ENCODE data around the gene ERCC8. TPM values are rescaled to one million over a fixed set of nuclear protein-coding genes. Genes with fewer than 3 reads are reported as not detected.

The ERCC8 gene
- total and polyA plus RNA-seq, 5 donors from 2014 or later = 6.1 to 16.2 (median 11.8) TPM

DNA sequence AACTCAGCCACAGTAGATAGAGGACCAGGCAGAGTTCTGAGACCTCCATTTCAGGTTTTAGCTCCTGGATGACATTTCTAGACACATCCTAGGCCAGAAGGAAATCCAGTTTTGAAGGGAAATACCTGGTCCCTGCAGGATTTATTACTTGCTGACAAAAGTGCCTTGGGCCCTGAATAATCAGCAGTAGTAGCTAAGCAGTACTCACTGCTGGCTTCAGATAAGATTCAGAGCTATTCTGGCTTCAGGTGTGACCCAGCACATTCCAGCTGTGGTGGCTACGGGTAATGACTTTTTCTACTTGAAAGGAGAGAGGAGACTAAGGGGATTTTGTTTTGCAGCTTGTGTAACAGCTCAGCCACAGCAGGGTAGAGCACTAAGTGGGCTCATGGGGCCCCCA is 34.1 kb upstream of the ERCC8 start:
- no peak overlapping the region for H3K27ac Mint-ChIP-seq
- H3K27ac ChIP-seq (ENCODE audit: insufficient read depth, low read length, poor library complexity, severe bottlenecking) = no peak overlapping the region
- H3K36me3 ChIP-seq (ENCODE audit: control insufficient read depth, insufficient read depth, low read length) = no peaks in the 10 kb centered on the region
- H3K4me1 ChIP-seq (ENCODE audit: control insufficient read depth, insufficient read depth, low read length, poor library complexity, severe bottlenecking) = no peaks in the 10 kb centered on the region
- H3K4me3 Mint-ChIP-seq = no peak overlapping the region
- no peaks in the 10 kb centered on the region for H3K27me3 Mint-ChIP-seq
- no peak overlapping the region for H3K4me3 ChIP-seq (ENCODE audit: low read depth, low read length)
- no peak for DNase-seq
- H3K9me3 ChIP-seq (ENCODE audit: control insufficient read depth in 2 of 2, low read length in 2 of 2) = peaks cover 6 to 8% of the 10 kb centered on the region in 2 experiments
- H3K4me1 Mint-ChIP-seq = peaks cover 7 to 15% (median 10%) of the 10 kb centered on the region in 4 donors
- H3K36me3 Mint-ChIP-seq = peaks cover 25% of the 10 kb centered on the region
- ATAC-seq (ENCODE audit: low read depth in 2 of 2) = no peak
- H3K27me3 ChIP-seq (ENCODE audit: control insufficient read depth, insufficient read depth, low read length) = no peaks in the 10 kb centered on the region
- peaks cover 5 to 18% (median 13%) of the 10 kb centered on the region in 7 donors for H3K9me3 Mint-ChIP-seq

- Histone ChIP-seq H3K27me3 (ENCODE audit: control insufficient read depth, insufficient read depth, low read length) (no peaks in the 10 kb centered on the region), H3K4me1 (ENCODE audit: control insufficient read depth, insufficient read depth, low read length, poor library complexity, severe bottlenecking) (no peaks in the 10 kb centered on the region), H3K9me3 (ENCODE audit: control insufficient read depth in 2 of 2, low read length in 2 of 2) (peaks cover 6 to 8% of the 10 kb centered on the region in 2 experiments), H3K36me3 (ENCODE audit: control insufficient read depth, insufficient read depth, low read length) (no peaks in the 10 kb centered on the region), H3K4me3 (ENCODE audit: low read depth, low read length) (no peak overlapping the region), H3K27ac (ENCODE audit: insufficient read depth, low read length, poor library complexity, severe bottlenecking) (no peak overlapping the region)
- Mint-ChIP-seq H3K36me3 (peaks cover 29% of the 10 kb centered on the region), H3K4me3 (no peak overlapping the region), H3K27me3 (no peaks in the 10 kb centered on the region), H3K9me3 (peaks cover 5 to 18% (median 13%) of the 10 kb centered on the region in 7 donors), H3K27ac (no peak overlapping the region), H3K4me1 (peaks cover 7 to 17% (median 11%) of the 10 kb centered on the region in 4 donors)
- DNase-seq (no peak), ATAC-seq (ENCODE audit: low read depth in 2 of 2) (no peak)
Measured at GRCh38 chr5:60977956-60978737, 33.3 kb upstream of the ERCC8 start.

DNA sequence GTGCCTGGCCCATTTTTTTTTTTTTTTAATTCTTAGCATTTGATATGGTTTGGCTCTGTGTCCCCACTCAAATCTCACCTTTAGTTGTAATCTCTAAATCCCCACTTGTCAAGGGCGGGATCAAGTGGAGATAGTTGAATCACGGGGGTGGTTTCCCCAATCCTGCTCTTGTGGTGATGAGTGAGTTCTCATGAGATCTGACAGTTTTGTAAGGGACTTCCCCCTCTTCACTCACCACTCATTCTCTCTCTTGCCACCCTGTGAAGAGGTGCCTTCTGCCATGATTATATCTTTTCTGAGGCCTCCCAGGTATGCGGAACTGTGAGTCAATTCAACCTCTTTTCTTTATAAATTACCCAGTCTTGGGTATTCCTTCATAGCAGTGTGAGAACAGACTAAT is 27.4 kb upstream of the ERCC8 start:
- Histone ChIP-seq H3K36me3 (ENCODE audit: control insufficient read depth, insufficient read depth, low read length) (no peaks in the 10 kb centered on the region), H3K4me1 (ENCODE audit: control insufficient read depth, insufficient read depth, low read length, poor library complexity, severe bottlenecking) (no peaks in the 10 kb centered on the region), H3K4me3 (ENCODE audit: low read depth, low read length) (no peak overlapping the region), H3K27me3 (ENCODE audit: control insufficient read depth, insufficient read depth, low read length) (no peaks in the 10 kb centered on the region), H3K9me3 (ENCODE audit: control insufficient read depth in 2 of 2, low read length in 2 of 2) (peaks cover 4 to 9% of the 10 kb centered on the region in 2 experiments), H3K27ac (ENCODE audit: insufficient read depth, low read length, poor library complexity, severe bottlenecking) (no peak overlapping the region)
- H3K27me3 Mint-ChIP-seq = no peaks in the 10 kb centered on the region
- ATAC-seq (ENCODE audit: low read depth in 2 of 2) = no peak
- peaks cover 2 to 27% (median 15%) of the 10 kb centered on the region in 7 donors for H3K9me3 Mint-ChIP-seq
- DNase-seq = peak in 1 of 3 donors; percentile 1
- no peak overlapping the region for H3K27ac Mint-ChIP-seq
- H3K36me3 Mint-ChIP-seq = peaks cover 38% of the 10 kb centered on the region
- H3K4me3 Mint-ChIP-seq = no peak overlapping the region
- H3K4me1 Mint-ChIP-seq = peaks cover 4 to 26% (median 18%) of the 10 kb centered on the region in 4 donors

DNA sequence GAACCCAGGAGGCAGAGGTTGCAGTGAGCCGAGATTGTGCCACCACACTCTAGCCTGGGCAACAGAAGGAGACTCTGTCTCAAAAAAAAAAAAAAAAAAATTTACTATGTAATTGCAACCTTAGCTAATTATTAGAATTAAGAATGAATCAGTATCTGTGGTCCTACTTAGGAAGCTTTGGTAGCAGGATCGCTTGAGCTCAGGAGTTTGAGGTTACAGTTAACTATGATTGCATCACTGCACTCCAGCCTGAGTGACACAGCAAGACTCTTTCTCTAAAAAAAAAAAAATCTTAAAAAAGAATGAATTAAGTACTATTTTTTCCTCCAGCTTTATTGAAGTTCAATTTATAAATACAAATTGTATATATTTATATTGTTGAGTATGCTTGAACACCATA is 16.8 kb upstream of the ERCC8 start:
- Mint-ChIP-seq H3K27ac (no peak overlapping the region), H3K27me3 (no peaks in the 10 kb centered on the region), H3K4me3 (no peak overlapping the region), H3K4me1 (peaks cover 5 to 23% (median 9%) of the 10 kb centered on the region in 4 donors), H3K36me3 (no peaks in the 10 kb centered on the region), H3K9me3 (peaks cover 0 to 9% (median 5%) of the 10 kb centered on the region in 7 donors)
- Histone ChIP-seq H3K27me3 (ENCODE audit: control insufficient read depth, insufficient read depth, low read length) (no peaks in the 10 kb centered on the region), H3K36me3 (ENCODE audit: control insufficient read depth, insufficient read depth, low read length) (no peaks in the 10 kb centered on the region), H3K9me3 (ENCODE audit: control insufficient read depth in 2 of 2, low read length in 2 of 2) (peaks cover 2 to 5% of the 10 kb centered on the region in 2 experiments), H3K27ac (ENCODE audit: insufficient read depth, low read length, poor library complexity, severe bottlenecking) (no peak overlapping the region), H3K4me1 (ENCODE audit: control insufficient read depth, insufficient read depth, low read length, poor library complexity, severe bottlenecking) (peaks cover 5% of the 10 kb centered on the region), H3K4me3 (ENCODE audit: low read depth, low read length) (no peak overlapping the region)
- ATAC-seq (ENCODE audit: low read depth in 2 of 2) = no peak
- DNase-seq = no peak

DNA sequence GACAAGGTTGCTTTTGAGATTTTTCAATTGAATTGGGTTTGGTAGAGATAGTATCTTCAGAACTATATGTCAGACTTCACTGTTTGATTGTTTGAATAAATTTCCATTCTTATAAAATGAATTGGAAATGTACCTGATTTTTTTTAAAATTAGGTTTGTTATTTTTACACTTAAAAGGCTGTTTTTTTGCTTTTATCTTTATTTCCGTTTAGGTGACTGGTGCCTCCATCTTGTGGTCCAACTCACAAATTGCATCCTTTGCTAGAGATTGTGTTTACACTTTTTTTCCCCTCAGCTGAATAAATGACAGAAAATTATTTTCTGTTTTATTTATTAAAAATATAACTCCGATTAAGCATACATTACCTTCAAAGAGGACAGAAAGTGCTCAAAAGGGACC is 15.7 kb upstream of the ERCC8 start:
- Histone ChIP-seq H3K36me3 (ENCODE audit: control insufficient read depth, insufficient read depth, low read length) (no peaks in the 10 kb centered on the region), H3K4me1 (ENCODE audit: control insufficient read depth, insufficient read depth, low read length, poor library complexity, severe bottlenecking) (peaks cover 5% of the 10 kb centered on the region), H3K4me3 (ENCODE audit: low read depth, low read length) (peak overlapping the region; percentile 15), H3K27me3 (ENCODE audit: control insufficient read depth, insufficient read depth, low read length) (no peaks in the 10 kb centered on the region), H3K27ac (ENCODE audit: insufficient read depth, low read length, poor library complexity, severe bottlenecking) (no peak overlapping the region), H3K9me3 (ENCODE audit: control insufficient read depth in 2 of 2, low read length in 2 of 2) (no peaks in the 10 kb centered on the region)
- no peaks in the 10 kb centered on the region for H3K27me3 Mint-ChIP-seq
- H3K4me3 Mint-ChIP-seq = no peak overlapping the region
- ATAC-seq (ENCODE audit: low read depth in 2 of 2) (no peak), DNase-seq (peak in 2 of 3 donors; percentile 43 to 45)
- peaks cover 4 to 23% (median 11%) of the 10 kb centered on the region in 4 donors for H3K4me1 Mint-ChIP-seq
- peaks cover 0 to 7% (median 2%) of the 10 kb centered on the region in 7 donors for H3K9me3 Mint-ChIP-seq
- H3K27ac Mint-ChIP-seq = no peak overlapping the region
- peaks cover under 1% of the 10 kb centered on the region for H3K36me3 Mint-ChIP-seq

DNA sequence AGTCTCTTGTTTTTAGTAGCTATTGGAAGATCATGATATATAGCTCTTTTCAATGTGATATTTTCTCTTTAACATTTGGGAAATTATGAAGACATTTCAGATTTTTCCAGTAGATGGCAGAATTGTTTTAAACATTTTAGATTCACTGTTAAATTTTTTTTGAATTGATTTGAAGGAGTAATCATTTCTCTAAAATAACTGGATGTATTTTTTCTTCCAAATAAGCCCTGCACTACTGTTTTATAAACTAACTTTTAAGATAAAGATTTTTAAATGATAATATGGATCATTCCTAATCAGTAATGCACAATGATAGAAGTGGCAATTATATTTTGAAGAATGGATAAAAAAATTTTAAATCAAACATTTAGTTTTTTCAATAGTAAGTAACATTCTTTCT is 14.3 kb upstream of the ERCC8 start:
- Histone ChIP-seq H3K9me3 (ENCODE audit: control insufficient read depth in 2 of 2, low read length in 2 of 2) (no peaks in the 10 kb centered on the region), H3K27me3 (ENCODE audit: control insufficient read depth, insufficient read depth, low read length) (no peaks in the 10 kb centered on the region), H3K27ac (ENCODE audit: insufficient read depth, low read length, poor library complexity, severe bottlenecking) (no peak overlapping the region), H3K36me3 (ENCODE audit: control insufficient read depth, insufficient read depth, low read length) (no peaks in the 10 kb centered on the region), H3K4me3 (ENCODE audit: low read depth, low read length) (no peak overlapping the region), H3K4me1 (ENCODE audit: control insufficient read depth, insufficient read depth, low read length, poor library complexity, severe bottlenecking) (peaks cover 5% of the 10 kb centered on the region)
- Mint-ChIP-seq H3K4me3 (no peak overlapping the region), H3K27ac (no peak overlapping the region), H3K4me1 (peaks cover 0 to 17% (median 13%) of the 10 kb centered on the region in 4 donors), H3K36me3 (peaks cover 4% of the 10 kb centered on the region), H3K9me3 (peaks cover 0 to 3% (median 1%) of the 10 kb centered on the region in 7 donors), H3K27me3 (no peaks in the 10 kb centered on the region)
- ATAC-seq (ENCODE audit: low read depth in 2 of 2) (no peak), DNase-seq (peak in 2 of 3 donors; percentile 12 to 32)

DNA sequence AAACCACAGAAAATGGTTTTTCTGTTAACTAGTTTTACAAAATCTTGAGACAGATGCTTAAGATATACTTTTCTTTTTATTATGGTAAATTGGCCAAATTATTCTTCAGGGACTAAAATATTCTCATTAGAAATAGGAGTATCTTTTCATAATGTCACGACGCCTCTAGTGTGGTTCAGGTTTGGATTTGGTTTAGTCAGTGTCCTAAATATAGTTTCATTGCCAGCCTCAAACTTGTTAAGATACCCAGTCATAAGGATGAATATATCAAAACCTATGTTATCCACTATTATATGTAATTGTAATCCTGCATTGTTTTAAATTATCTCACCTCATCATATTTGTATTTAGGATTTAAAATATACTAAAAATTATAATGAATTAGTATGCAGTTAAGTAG is 13.8 kb upstream of the ERCC8 start:
- Histone ChIP-seq H3K9me3 (ENCODE audit: control insufficient read depth in 2 of 2, low read length in 2 of 2) (no peaks in the 10 kb centered on the region), H3K27ac (ENCODE audit: insufficient read depth, low read length, poor library complexity, severe bottlenecking) (no peak overlapping the region), H3K27me3 (ENCODE audit: control insufficient read depth, insufficient read depth, low read length) (no peaks in the 10 kb centered on the region), H3K4me1 (ENCODE audit: control insufficient read depth, insufficient read depth, low read length, poor library complexity, severe bottlenecking) (peaks cover 5% of the 10 kb centered on the region), H3K4me3 (ENCODE audit: low read depth, low read length) (no peak overlapping the region), H3K36me3 (ENCODE audit: control insufficient read depth, insufficient read depth, low read length) (no peaks in the 10 kb centered on the region)
- DNase-seq (no peak), ATAC-seq (ENCODE audit: low read depth in 2 of 2) (no peak)
- H3K9me3 Mint-ChIP-seq = peaks cover 0 to 3% (median 1%) of the 10 kb centered on the region in 7 donors
- H3K4me3 Mint-ChIP-seq = no peak overlapping the region
- H3K27me3 Mint-ChIP-seq = no peaks in the 10 kb centered on the region
- peaks cover 4% of the 10 kb centered on the region for H3K36me3 Mint-ChIP-seq
- H3K4me1 Mint-ChIP-seq = peaks cover 0 to 19% (median 13%) of the 10 kb centered on the region in 4 donors
- H3K27ac Mint-ChIP-seq = no peak overlapping the region

DNA sequence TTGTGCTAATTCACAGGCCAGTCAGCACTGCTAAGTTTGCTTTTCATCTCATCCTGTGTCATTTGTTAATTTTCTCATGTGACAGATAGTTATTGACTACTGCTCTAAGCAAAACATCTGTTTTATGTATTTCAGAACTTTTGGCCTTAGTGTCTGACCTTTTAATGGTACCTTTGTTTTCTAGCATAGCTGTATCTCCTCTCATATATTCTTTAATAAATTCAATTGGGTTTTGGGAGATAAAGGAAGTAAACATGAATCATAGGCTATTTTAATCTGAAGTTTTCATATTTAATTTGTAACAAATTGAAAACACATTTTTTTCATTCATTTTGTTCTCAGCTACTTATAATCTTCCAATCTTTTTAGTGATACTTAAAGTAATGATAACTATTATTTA is 13.2 kb upstream of the ERCC8 start:
- peaks cover 0 to 3% (median 0%) of the 10 kb centered on the region in 7 donors for H3K9me3 Mint-ChIP-seq
- DNase-seq (no peak), ATAC-seq (ENCODE audit: low read depth in 2 of 2) (no peak)
- Histone ChIP-seq H3K36me3 (ENCODE audit: control insufficient read depth, insufficient read depth, low read length) (no peaks in the 10 kb centered on the region), H3K27me3 (ENCODE audit: control insufficient read depth, insufficient read depth, low read length) (no peaks in the 10 kb centered on the region), H3K4me1 (ENCODE audit: control insufficient read depth, insufficient read depth, low read length, poor library complexity, severe bottlenecking) (peaks cover 5% of the 10 kb centered on the region), H3K9me3 (ENCODE audit: control insufficient read depth in 2 of 2, low read length in 2 of 2) (no peaks in the 10 kb centered on the region), H3K4me3 (ENCODE audit: low read depth, low read length) (no peak overlapping the region), H3K27ac (ENCODE audit: insufficient read depth, low read length, poor library complexity, severe bottlenecking) (no peak overlapping the region)
- H3K27me3 Mint-ChIP-seq = no peaks in the 10 kb centered on the region
- peaks cover 4% of the 10 kb centered on the region for H3K36me3 Mint-ChIP-seq
- no peak overlapping the region for H3K4me3 Mint-ChIP-seq
- no peak overlapping the region for H3K27ac Mint-ChIP-seq
- H3K4me1 Mint-ChIP-seq = peaks cover 5 to 17% (median 12%) of the 10 kb centered on the region in 4 donors
